Naive thymus-derived CD4-positive, alpha-beta T cell (primary cell): ENCODE measurements around the gene GRIK4. TPM values are rescaled to one million over a fixed set of nuclear protein-coding genes. Genes with fewer than 3 reads are reported as not detected.

Experiments used
- ATAC-seq: fragments of 150-1000 bp; cut with Tn5 transposase; 2 replicates; pipeline ENCODE4 v1.10.0; 2021; ENCODE audit warnings: mild to moderate bottlenecking, moderate library complexity
- CTCF ChIA-PET: fragments of 350-600 bp; sonication (Branson Sonifier 250); formaldehyde crosslinking; loops from one replicate; lab custom pipeline; 2021; ENCODE audit warnings: antibody characterized with exemption; lab: Charles Lee
- POLR2A ChIA-PET: fragments of 350-600 bp; sonication (Branson Sonifier 250); formaldehyde crosslinking; loops from one replicate; lab custom pipeline; 2021; ENCODE audit warnings: antibody characterized with exemption, inconsistent platforms; lab: Charles Lee
- DNase-seq, 9 donors: peaks; one replicate each; pipeline versions ENCODE4 v3.0.0 to v3.0.0-alpha.2; 2020 to 2022; ENCODE audit warnings: mixed read lengths in 1 of 9
- H3K27ac ChIP-seq: one replicate; pipeline ENCODE4 v1.7.0; 2013; ENCODE audit warnings: mild to moderate bottlenecking, low read depth, low read length, moderate library complexity
- H3K27me3 ChIP-seq, 2 donors: one replicate each; pipeline ENCODE4 v1.7.0; 2013; ENCODE audit warnings: low read length in 2 of 2, mild to moderate bottlenecking in 2 of 2, moderate library complexity in 2 of 2; ENCODE audit not compliant: control insufficient read depth in 2 of 2, insufficient read depth in 2 of 2
- H3K36me3 ChIP-seq, 3 experiments: 1 replicate in 2 of 3; 2 replicates in 1 of 3; pipeline ENCODE4 v1.7.0; 2013; ENCODE audit warnings: low read length in 3 of 3, mild to moderate bottlenecking in 3 of 3, moderate library complexity in 1 of 3; ENCODE audit not compliant: insufficient read depth in 3 of 3, control insufficient read depth in 2 of 3
- H3K4me1 ChIP-seq, 2 donors: one replicate each; pipeline ENCODE4 v1.7.0; 2013; ENCODE audit warnings: low read length in 2 of 2, mild to moderate bottlenecking in 2 of 2, moderate library complexity in 1 of 2; ENCODE audit not compliant: control insufficient read depth in 2 of 2, insufficient read depth in 2 of 2
- H3K4me3 ChIP-seq: 2 replicates; pipeline ENCODE4 v1.7.0; 2013; ENCODE audit warnings: mild to moderate bottlenecking, low read length
- H3K9me3 ChIP-seq, 3 experiments: 1 replicate in 2 of 3; 2 replicates in 1 of 3; pipeline ENCODE4 v1.7.0; 2013; ENCODE audit warnings: low read length in 3 of 3; ENCODE audit not compliant: control insufficient read depth in 2 of 3
- H3K27ac Mint-ChIP-seq, 9 donors: one replicate each; pipeline ENCODE4 v1.8.0; 2020 to 2022; ENCODE audit warnings: mixed read lengths in 9 of 9, mild to moderate bottlenecking in 8 of 9, moderate library complexity in 5 of 9, inconsistent platforms in 2 of 9
- H3K27me3 Mint-ChIP-seq, 5 donors: one replicate each; pipeline ENCODE4 v1.8.0; 2021 to 2022; ENCODE audit warnings: mixed read lengths in 5 of 5, mild to moderate bottlenecking in 1 of 5
- H3K36me3 Mint-ChIP-seq, 5 donors: one replicate each; pipeline ENCODE4 v1.8.0; 2020 to 2022; ENCODE audit warnings: mixed read lengths in 5 of 5, mild to moderate bottlenecking in 3 of 5, inconsistent platforms in 1 of 5
- H3K4me1 Mint-ChIP-seq, 7 donors: one replicate each; pipeline ENCODE4 v1.8.0; 2020 to 2022; ENCODE audit warnings: mixed read lengths in 7 of 7, mild to moderate bottlenecking in 3 of 7, inconsistent platforms in 1 of 7
- H3K4me3 Mint-ChIP-seq, 10 donors: one replicate each; pipeline ENCODE4 v1.8.0; 2020 to 2022; ENCODE audit warnings: mild to moderate bottlenecking in 10 of 10, mixed read lengths in 10 of 10, moderate library complexity in 6 of 10, inconsistent platforms in 2 of 10
- H3K9me3 Mint-ChIP-seq, 11 donors: one replicate each; pipeline ENCODE4 v1.8.0; 2020 to 2022; ENCODE audit warnings: mixed read lengths in 11 of 11, mild to moderate bottlenecking in 4 of 11, inconsistent platforms in 1 of 11, moderate library complexity in 1 of 11
- intact Hi-C, 2 donors: fragments of 100-400 bp; cut with micrococcal nuclease; formaldehyde crosslinking; loops; one replicate each; pipeline ENCODE4 v1.15.1; 2023
- polyA plus RNA-seq, 2 donors: library from polyadenylated mRNA; unstranded; fragments of 300-500 nt; fragmentation: Illumina TruSeq; gene quantifications; one replicate each; pipeline ENCODE4 v1.2.3, GENCODE V29; 2021
- total RNA-seq, 6 experiments: library from RNA in 5 of 6; stranded (reverse) in 5 of 6; gene quantifications; 1 replicate in 5 of 6; 2 replicates in 1 of 6; pipeline ENCODE4 v1.2.3 and lab custom pipeline; 2021 to 2026

GRIK4 gene
- total and polyA plus RNA-seq, 7 experiments from 2014 or later: 0.93 to 3.8 TPM; not detected in 5

GRCh38 chr11:120994091-120994859 is 482.7 kb downstream of the GRIK4 start:
- Mint-ChIP-seq H3K9me3 (no peaks in the 10 kb centered on the region), H3K36me3 (no peaks in the 10 kb centered on the region), H3K4me3 (no peak overlapping the region), H3K27me3 (peaks cover 0 to 18% (median 8%) of the 10 kb centered on the region in 5 donors), H3K4me1 (peaks cover 0 to 4% (median 0%) of the 10 kb centered on the region in 7 donors), H3K27ac (no peak overlapping the region)
- Histone ChIP-seq H3K27me3 (no peaks in the 10 kb centered on the region), H3K27ac (no peak overlapping the region), H3K36me3 (no peaks in the 10 kb centered on the region), H3K4me3 (no peak overlapping the region), H3K9me3 (no peaks in the 10 kb centered on the region), H3K4me1 (no peaks in the 10 kb centered on the region)
- DNase-seq (no peak), ATAC-seq (no peak)
- ChIA-PET CTCF (no interaction called here), POLR2A (interaction anchor here (0.6 to 0.7 kb wide), 2 partner anchors 40 to 1551 kb away, joined by 3 read pairs; no protein-coding TSS in a partner anchor)
- intact Hi-C loops: no loop called here

- no peak for DNase-seq
- H3K4me1 Mint-ChIP-seq: peaks cover 0 to 4% (median 0%) of the 10 kb centered on the region in 7 donors
- Histone ChIP-seq H3K36me3 (no peaks in the 10 kb centered on the region), H3K27ac (no peak overlapping the region), H3K9me3 (no peaks in the 10 kb centered on the region), H3K4me1 (no peaks in the 10 kb centered on the region), H3K4me3 (no peak overlapping the region), H3K27me3 (no peaks in the 10 kb centered on the region)
- H3K9me3 Mint-ChIP-seq: no peaks in the 10 kb centered on the region
- no peak overlapping the region for H3K27ac Mint-ChIP-seq
- no peak overlapping the region for H3K4me3 Mint-ChIP-seq
- no peaks in the 10 kb centered on the region for H3K36me3 Mint-ChIP-seq
- ATAC-seq: no peak
- CTCF ChIA-PET: no interaction called here
- POLR2A ChIA-PET: no interaction called here
- H3K27me3 Mint-ChIP-seq: peaks cover 0 to 18% (median 12%) of the 10 kb centered on the region in 5 donors
- intact Hi-C loops: no loop called here
These were observed 483.6 kb downstream of the GRIK4 start for GRCh38 chr11:120995184-120995583.

GRCh38 chr11:120996973-120997372 is 485.4 kb downstream of the GRIK4 start:
- H3K27me3 Mint-ChIP-seq: peaks cover 0 to 16% (median 12%) of the 10 kb centered on the region in 5 donors
- Histone ChIP-seq H3K4me3 (no peak overlapping the region), H3K4me1 (no peaks in the 10 kb centered on the region), H3K9me3 (no peaks in the 10 kb centered on the region), H3K27me3 (no peaks in the 10 kb centered on the region), H3K36me3 (no peaks in the 10 kb centered on the region), H3K27ac (no peak overlapping the region)
- no peak for ATAC-seq
- DNase-seq: no peak
- H3K4me1 Mint-ChIP-seq: peaks cover 0 to 4% (median 0%) of the 10 kb centered on the region in 7 donors
- H3K27ac Mint-ChIP-seq: no peak overlapping the region
- no peaks in the 10 kb centered on the region for H3K36me3 Mint-ChIP-seq
- POLR2A ChIA-PET: no interaction called here
- H3K9me3 Mint-ChIP-seq: no peaks in the 10 kb centered on the region
- H3K4me3 Mint-ChIP-seq: no peak overlapping the region
- CTCF ChIA-PET: no interaction called here
- intact Hi-C loops: no loop called here

GRCh38 chr11:120998581-120998980 is 487.0 kb downstream of the GRIK4 start:
- POLR2A ChIA-PET: no interaction called here
- Histone ChIP-seq H3K27me3 (no peaks in the 10 kb centered on the region), H3K27ac (no peak overlapping the region), H3K4me3 (no peak overlapping the region), H3K4me1 (no peaks in the 10 kb centered on the region), H3K36me3 (no peaks in the 10 kb centered on the region), H3K9me3 (no peaks in the 10 kb centered on the region)
- no peak for ATAC-seq
- intact Hi-C loops: no loop called here
- H3K4me3 Mint-ChIP-seq: no peak overlapping the region
- H3K27ac Mint-ChIP-seq: no peak overlapping the region
- DNase-seq: no peak
- CTCF ChIA-PET: no interaction called here
- peaks cover 0 to 25% (median 19%) of the 10 kb centered on the region in 5 donors for H3K27me3 Mint-ChIP-seq
- H3K36me3 Mint-ChIP-seq: no peaks in the 10 kb centered on the region
- no peaks in the 10 kb centered on the region for H3K9me3 Mint-ChIP-seq
- H3K4me1 Mint-ChIP-seq: peaks cover 0 to 4% (median 0%) of the 10 kb centered on the region in 7 donors

GRCh38 chr11:121004206-121004840 is 492.8 kb downstream of the GRIK4 start:
- H3K4me3 ChIP-seq: no peak overlapping the region
- POLR2A ChIA-PET: no interaction called here
- peaks cover 23 to 35% (median 27%) of the 10 kb centered on the region in 5 donors for H3K27me3 Mint-ChIP-seq
- no peaks in the 10 kb centered on the region for H3K36me3 ChIP-seq
- H3K4me3 Mint-ChIP-seq: no peak overlapping the region
- DNase-seq (no peak), ATAC-seq (no peak)
- H3K27ac Mint-ChIP-seq: no peak overlapping the region
- H3K4me1 ChIP-seq: no peaks in the 10 kb centered on the region
- H3K9me3 Mint-ChIP-seq: peaks cover 0 to 11% (median 1%) of the 10 kb centered on the region in 11 donors
- no peaks in the 10 kb centered on the region for H3K9me3 ChIP-seq
- intact Hi-C loops: no loop called here
- peaks cover 0 to 6% of the 10 kb centered on the region in 2 donors for H3K27me3 ChIP-seq
- H3K36me3 Mint-ChIP-seq: peaks cover 0 to 5% (median 0%) of the 10 kb centered on the region in 5 donors
- H3K4me1 Mint-ChIP-seq: no peaks in the 10 kb centered on the region
- H3K27ac ChIP-seq: no peak overlapping the region
- CTCF ChIA-PET: interaction anchor here (0.6 kb wide), 1 partner anchor 1528 kb away, joined by 4 read pairs; no protein-coding TSS in a partner anchor

GRCh38 chr11:121006922-121007321 is 495.4 kb downstream of the GRIK4 start:
- ChIA-PET POLR2A (no interaction called here), CTCF (no interaction called here)
- no peaks in the 10 kb centered on the region for H3K4me1 Mint-ChIP-seq
- peaks cover 29 to 33% (median 32%) of the 10 kb centered on the region in 5 donors for H3K27me3 Mint-ChIP-seq
- Histone ChIP-seq H3K4me3 (no peak overlapping the region), H3K4me1 (no peaks in the 10 kb centered on the region), H3K27me3 (peaks cover 0 to 6% of the 10 kb centered on the region in 2 donors), H3K9me3 (no peaks in the 10 kb centered on the region), H3K27ac (no peak overlapping the region), H3K36me3 (no peaks in the 10 kb centered on the region)
- H3K27ac Mint-ChIP-seq: no peak overlapping the region
- no peak overlapping the region for H3K4me3 Mint-ChIP-seq
- peaks cover 0 to 11% (median 1%) of the 10 kb centered on the region in 11 donors for H3K9me3 Mint-ChIP-seq
- intact Hi-C loops: no loop called here
- DNase-seq (no peak), ATAC-seq (no peak)
- H3K36me3 Mint-ChIP-seq: peaks cover 0 to 5% (median 0%) of the 10 kb centered on the region in 5 donors
